Activated effector memory CD4-positive, alpha-beta T cell treated with anti-CD3 and anti-CD28 coated beads, Interleukin-2, amount 50 U/mL, for 16 hours (primary cell): ENCODE measurements around the gene GRHL3.

Experiments
- DNase-seq: peaks from one replicate; pipeline ENCODE4 v3.0.0-alpha.2; 2020

GRHL3 gene

DNA sequence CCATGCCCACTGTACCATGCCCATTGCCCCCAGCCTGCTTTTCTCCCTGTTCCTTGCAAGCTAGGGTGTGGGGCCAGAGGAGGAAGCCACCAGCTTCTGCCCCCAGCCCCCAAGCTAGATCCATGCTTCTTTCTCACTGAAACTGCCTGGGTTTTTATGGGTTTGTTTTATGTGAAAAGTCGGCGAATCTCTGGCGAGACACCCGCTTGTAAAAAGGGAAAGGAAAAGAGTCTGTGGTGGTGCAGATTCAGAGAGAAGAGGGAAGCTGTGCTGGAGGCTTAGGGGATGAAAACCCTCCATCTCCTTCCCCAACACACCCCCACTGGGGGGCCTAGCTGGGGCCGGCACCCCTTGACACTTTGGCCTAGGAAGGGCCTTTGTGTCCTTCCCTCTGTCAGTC, 26.2 kb downstream of the GRHL3 start:
- DNase-seq: no peak

DNA sequence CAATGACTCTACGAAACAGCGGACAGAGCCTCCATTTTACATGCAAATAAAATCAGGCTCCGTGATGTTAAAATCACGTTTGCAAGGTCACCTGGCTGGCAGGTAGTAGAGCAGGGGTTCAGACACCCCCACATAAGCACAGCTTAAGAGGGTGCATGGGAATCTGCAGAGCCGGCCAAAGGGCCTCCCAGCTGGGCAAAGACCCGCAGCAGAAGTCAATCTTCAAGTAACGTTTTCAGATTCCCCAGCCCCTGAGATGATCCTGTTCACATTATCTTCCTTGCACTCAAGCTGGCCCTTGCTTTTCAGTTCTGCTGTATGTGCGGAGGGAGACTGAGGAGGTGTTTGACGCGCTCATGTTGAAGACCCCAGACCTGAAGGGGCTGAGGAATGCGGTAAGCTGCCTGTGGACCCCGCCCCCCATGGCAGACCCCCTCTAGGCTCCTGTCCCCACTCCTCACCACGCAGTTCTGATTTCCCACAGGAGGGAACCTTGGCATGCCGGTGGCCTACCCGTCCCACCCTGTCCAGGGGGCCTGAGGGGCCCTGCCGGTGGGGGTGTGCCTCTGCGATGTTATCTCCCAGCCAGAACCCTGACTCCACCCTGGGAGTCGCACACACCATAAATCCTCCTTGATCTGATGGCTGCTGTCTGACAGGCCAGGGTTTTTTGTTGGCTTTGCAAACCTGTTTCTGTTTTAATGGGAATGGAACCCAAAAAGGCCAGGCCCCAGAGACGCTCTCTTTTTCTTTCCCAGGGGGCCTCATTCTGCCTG, 28.2 kb downstream of the GRHL3 start:
- no peak for DNase-seq

DNA sequence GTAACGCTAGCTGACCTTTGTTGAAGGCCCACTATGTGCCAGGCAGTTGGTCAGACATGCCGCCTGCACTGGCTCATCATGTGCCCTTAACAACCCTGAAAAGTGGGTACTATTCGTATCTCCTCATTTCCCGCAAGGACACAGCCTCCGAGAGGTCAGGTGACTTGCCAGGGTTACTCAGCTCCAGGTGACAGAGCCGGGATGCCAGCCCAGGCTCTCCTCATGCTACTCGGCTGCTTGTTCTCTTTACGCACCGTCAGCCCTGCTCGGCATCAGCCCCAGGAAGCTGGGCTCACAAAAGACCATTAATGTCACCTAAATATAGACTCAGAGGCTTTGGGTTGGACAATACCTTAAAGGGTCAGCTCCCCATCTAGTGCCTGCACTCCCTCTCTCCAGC, 29.0 kb downstream of the GRHL3 start:
- no peak for DNase-seq

DNA sequence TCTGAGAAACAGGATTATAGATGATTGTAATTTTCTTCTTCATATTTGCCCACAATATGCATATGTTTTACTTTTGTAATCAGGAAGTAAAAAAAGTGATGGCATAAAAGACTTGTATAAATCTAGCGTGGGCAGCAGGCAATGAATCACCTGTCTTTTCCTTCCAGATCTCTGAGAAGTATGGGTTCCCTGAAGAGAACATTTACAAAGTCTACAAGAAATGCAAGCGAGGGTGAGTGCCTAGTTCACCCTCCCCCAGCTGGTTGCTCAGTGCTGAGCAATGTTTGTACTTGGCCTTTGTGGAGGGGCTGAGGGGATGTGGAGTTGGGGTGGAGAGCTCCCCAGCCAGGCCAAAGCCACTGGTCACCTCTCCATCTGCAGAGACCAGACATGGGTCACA, 30.7 kb downstream of the GRHL3 start:
- DNase-seq: no peak

DNA sequence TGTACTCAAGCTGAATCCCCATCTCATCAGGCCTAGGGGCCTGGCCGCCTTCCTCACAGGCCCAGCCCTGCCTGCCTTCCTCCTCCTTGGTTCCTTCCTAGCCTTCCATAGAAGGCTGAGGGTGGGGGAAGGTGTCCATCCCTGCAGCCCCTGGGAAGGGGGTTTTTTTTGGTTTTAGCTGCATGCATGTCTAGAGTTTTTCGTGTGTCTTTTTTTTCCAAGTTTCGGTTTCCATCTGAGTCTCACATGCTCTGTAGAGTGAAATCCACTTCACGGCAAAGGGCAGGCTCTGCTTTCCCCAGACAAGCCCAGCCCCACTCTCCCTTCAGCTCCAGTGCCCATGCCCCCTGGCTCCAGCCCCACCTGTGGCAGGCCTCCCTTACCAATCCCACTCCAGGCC, 32.1 kb downstream of the GRHL3 start:
- no peak for DNase-seq

- DNase-seq: peak; percentile 69
These were observed 32.9 kb downstream of the GRHL3 start for GRCh38 chr1:24351918-24352627.

GRCh38 chr1:24353292-24353891, 34.2 kb downstream of the GRHL3 start:
- DNase-seq: no peak

DNA sequence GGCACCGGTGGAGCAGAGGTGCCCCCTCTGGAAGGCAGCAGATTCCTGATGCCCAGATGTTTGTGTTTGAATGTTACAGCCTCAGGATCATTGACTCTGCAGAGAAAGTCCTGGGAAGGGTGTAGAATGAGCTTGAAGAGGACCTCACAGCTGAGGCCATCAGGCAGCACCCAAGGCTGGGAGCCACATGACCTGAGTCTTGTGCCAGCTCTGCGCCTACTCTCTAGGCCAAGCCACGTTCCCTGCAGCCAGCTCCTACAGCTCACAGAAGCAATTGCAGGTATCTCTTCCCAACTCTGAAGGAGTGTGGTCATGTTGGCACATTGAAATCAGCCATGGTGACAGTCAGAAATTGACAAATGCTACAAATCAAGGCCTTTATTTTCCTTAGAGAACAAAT, 36.3 kb downstream of the GRHL3 start:
- no peak for DNase-seq

DNA sequence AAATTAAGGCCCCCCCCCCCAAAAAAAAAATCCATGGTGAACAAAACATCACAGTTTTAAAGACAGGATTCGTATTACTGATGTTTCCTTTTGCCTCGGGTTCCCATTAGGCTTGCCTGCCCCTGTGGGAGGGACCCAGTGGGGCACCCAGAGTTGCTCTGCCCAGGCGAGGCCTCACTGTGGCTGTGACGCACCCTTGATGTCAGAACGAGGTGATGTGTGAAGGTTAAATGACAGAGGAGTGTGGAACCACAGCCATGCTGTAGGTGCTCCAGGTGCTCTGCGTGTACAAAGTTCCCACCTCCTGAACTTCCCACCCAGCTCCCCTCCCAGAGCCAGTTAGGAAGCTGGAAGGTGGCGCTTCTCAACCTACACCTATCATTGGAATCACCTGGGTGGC, 37.9 kb downstream of the GRHL3 start:
- no peak for DNase-seq

DNA sequence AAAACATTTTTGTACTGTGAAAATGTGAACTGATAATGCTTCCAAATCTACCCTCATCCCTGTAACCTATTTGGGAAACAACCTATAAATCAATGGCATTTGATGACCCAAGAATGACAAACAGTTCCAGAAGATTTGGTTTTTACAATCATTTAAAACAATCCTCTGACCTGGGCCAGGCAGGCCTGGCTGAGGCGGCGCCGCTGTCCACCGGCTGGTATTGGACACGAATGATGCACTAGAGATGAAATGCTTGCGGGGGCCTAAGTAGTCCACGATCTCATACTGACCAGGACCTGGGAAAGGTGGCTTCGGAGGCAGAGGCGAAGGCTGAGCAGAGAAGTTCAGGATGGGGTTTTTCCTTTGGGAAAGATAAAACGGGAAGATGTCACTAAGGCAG, 41.5 kb downstream of the GRHL3 start:
- DNase-seq: no peak

GRCh38 chr1:24361811-24362210, 42.7 kb downstream of the GRHL3 start:
- no peak for DNase-seq

DNA sequence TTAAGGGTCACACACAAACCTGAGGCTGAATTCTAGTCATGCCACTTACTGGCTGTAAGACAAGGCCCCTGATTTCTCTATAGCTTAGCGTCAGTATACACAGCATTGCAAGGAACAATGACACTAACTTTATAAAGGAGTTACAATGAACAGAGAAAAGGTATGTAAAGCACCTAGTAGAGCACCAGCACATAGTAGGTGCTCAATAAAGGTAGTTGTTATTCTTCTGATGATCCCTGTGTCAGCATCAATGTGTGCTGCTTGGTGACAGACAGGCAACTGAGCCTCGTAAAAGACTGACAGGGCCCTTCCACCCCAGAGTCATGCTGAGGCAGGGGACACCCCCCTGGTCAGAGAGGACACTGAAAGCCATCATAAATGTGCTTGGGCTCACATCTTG, 43.2 kb downstream of the GRHL3 start:
- no peak for DNase-seq

DNA sequence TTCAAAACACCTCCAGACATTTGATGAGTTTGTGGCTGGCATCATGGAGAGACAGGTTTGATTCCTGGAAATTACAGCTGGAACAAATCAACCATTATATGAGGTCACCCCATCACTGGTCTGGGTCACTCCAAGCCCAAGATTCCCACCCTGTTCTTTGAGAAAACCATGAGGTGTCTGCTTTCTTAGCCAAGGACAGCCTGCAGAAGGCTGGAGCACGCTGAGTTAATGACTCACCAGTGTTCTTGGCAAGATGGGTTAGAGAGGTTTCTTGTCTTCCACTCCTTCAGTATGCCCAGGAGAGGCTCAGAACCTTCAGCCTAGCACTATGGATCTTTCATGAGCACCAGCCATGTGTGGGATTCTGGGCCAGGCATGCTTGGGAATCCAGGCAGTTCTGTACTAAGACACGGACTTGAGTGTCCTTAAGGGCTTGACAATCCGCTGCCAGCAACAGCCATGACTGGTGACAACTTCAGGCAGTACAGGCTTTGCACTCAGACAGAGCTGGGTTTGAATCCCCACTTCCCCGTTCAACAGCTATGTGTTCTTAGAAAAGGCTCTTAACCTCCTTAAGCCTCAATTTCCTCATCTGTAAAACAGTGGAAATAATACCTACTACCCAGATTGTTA, 43.9 kb downstream of the GRHL3 start:
- no peak for DNase-seq

DNA sequence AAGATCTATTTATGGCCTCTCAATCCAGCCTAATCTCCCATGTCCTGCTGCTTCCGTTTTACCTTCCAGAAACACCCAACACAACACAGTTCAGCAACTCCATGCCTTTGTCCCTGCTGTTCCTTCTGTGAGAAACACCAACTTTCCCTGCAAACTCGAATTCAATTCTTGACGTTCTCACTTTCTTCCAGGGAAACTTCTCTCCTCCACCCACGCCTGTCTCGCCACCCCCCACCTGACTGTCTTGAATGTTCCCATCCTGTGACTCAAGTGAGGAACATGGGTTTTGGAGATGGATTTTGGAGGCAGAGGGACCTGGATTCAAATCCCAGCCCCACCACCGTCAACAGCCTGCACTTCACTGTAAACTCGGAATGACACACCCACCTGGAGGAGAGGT, 44.8 kb downstream of the GRHL3 start:
- DNase-seq: no peak

DNA sequence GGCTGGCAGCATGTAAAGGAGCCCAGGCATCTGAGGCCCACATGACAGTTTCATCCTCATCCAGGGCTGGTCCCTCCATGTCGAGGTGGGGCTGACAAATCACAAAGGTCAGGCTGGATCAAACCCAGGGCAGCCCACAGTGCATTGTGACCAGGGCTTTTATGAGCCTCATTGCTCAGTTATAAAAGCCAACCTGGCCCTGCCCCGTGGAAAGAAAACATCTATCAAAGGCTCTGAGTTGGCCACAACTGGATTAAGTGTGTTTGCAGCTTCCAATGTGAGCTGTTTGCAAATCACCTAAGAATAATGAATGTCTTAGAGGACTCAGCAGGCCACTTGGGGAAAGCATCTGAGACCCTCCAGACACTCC, 45.4 kb downstream of the GRHL3 start:
- no peak for DNase-seq

GRCh38 chr1:24364975-24365678, 46.0 kb downstream of the GRHL3 start:
- no peak for DNase-seq

DNA sequence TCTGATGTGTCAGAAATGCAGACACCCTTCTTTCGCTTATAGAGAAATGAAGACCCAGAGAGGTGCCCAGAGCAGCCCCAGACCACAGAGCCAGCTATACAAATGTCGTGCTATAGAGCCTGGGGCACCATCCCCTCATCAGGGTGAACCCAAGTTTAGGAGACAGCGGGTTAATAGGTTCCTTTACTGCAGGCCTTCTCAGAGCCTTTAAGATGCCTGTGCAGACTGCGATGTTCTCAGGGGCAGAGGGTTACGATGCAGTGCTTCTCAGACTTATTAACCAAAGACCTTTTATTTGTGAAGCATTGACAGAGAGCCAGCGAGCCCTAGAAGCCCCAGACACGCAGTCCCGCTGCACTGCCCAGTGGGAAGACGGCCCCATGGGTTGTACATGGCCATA, 47.5 kb downstream of the GRHL3 start:
- no peak for DNase-seq

DNA sequence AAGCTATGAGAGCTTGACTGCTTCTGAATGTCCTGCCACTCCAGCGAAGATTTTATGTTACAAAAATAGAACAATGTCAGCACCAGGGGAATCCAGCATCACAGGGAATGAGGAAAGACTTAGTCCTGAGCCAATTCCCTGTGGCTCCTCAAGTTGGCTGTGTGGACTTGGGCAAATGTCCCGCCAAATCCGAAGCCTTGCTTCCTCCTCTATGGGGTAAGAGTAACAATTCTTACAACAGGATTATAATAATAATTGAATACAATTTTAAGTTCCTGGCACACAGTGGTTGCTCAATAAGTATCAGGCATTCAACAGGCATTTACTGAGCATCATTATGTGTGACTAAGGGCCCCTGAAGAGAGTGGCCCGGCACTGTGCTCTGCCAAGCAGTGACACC, 50.0 kb downstream of the GRHL3 start:
- DNase-seq: no peak

- no peak for DNase-seq
These were observed 50.6 kb downstream of the GRHL3 start for GRCh38 chr1:24369801-24370200.

GRCh38 chr1:24373044-24373443, 53.9 kb downstream of the GRHL3 start:
- DNase-seq: no peak

- no peak for DNase-seq
These were observed 54.6 kb downstream of the GRHL3 start for GRCh38 chr1:24373710-24374109.

GRCh38 chr1:24374891-24375786, 56.0 kb downstream of the GRHL3 start:
- peak; percentile 16 for DNase-seq
